NCI-H774 (cell line): ENCODE data around the gene LRRC55.
"Not testable (repeated sequence)": the region's sequence is repeated elsewhere in the genome, so short reads cannot be mapped to it uniquely, and the experiment has no call there.

ENCODE experiments used
- DNase-seq: peaks from one replicate; lab custom pipeline; 2025; lab: John Stamatoyannopoulos, UW

LRRC55 gene

GRCh38 chr11:57161351-57161750, 20.4 kb upstream of the LRRC55 start:
- DNase-seq, result no peak

GRCh38 chr11:57162179-57162898, 19.4 kb upstream of the LRRC55 start:
- DNase-seq, result no peak

- no peak for DNase-seq
Observed at GRCh38 chr11:57163160-57163868, 18.4 kb upstream of the LRRC55 start.

GRCh38 chr11:57164317-57164716, 17.4 kb upstream of the LRRC55 start:
- DNase-seq, result no peak

GRCh38 chr11:57167125-57167846, 14.5 kb upstream of the LRRC55 start:
- no peak for DNase-seq

GRCh38 chr11:57169732-57170313, 11.9 kb upstream of the LRRC55 start:
- DNase-seq, result not testable (repeated sequence)

GRCh38 chr11:57172031-57172430, 9.7 kb upstream of the LRRC55 start:
- DNase-seq, result no peak

GRCh38 chr11:57174656-57175055, 7.1 kb upstream of the LRRC55 start:
- DNase-seq, result no peak

- DNase-seq, result no peak
Observed at GRCh38 chr11:57175478-57175877, 6.3 kb upstream of the LRRC55 start.

- no peak for DNase-seq
Observed at GRCh38 chr11:57178334-57178733, 3.4 kb upstream of the LRRC55 start.

GRCh38 chr11:57179681-57180080, 2.1 kb upstream of the LRRC55 start:
- no peak for DNase-seq

- no peak for DNase-seq
Observed at GRCh38 chr11:57180081-57180561, 1.6 kb upstream of the LRRC55 start.

- DNase-seq, result no peak
Observed at GRCh38 chr11:57180964-57181363, 789 bp upstream of the LRRC55 start.

- no peak for DNase-seq
Observed at GRCh38 chr11:57182896-57183295, 1.1 kb downstream of the LRRC55 start.

GRCh38 chr11:57190548-57190947, 8.8 kb downstream of the LRRC55 start:
- DNase-seq, result no peak

- no peak for DNase-seq
Observed at GRCh38 chr11:57191311-57192219, 9.8 kb downstream of the LRRC55 start.

GRCh38 chr11:57192316-57192715, 10.6 kb downstream of the LRRC55 start:
- no peak for DNase-seq

- DNase-seq, result no peak
Observed at GRCh38 chr11:57196596-57196995, 14.8 kb downstream of the LRRC55 start.

- DNase-seq, result no peak
Observed at GRCh38 chr11:57197762-57198161, 16.0 kb downstream of the LRRC55 start.

- DNase-seq, result no peak
Observed at GRCh38 chr11:57199330-57199729, 17.6 kb downstream of the LRRC55 start.

GRCh38 chr11:57200917-57201316, 19.2 kb downstream of the LRRC55 start:
- no peak for DNase-seq
